GM19463 (cell line): Measurements from ENCODE around the gene STK25.
"Not testable (repeated sequence)": the region's sequence is repeated elsewhere in the genome, so short reads cannot be mapped to it uniquely, and the experiment has no call there.

Experiments
- ATAC-seq: cut with Tn5 transposase; IDR thresholded peaks from one replicate; pipeline ENCODE4 v1.9.1; 2021; ENCODE audit warnings: mild to moderate bottlenecking, moderate library complexity; ENCODE audit not compliant: unreplicated experiment

The STK25 gene

DNA sequence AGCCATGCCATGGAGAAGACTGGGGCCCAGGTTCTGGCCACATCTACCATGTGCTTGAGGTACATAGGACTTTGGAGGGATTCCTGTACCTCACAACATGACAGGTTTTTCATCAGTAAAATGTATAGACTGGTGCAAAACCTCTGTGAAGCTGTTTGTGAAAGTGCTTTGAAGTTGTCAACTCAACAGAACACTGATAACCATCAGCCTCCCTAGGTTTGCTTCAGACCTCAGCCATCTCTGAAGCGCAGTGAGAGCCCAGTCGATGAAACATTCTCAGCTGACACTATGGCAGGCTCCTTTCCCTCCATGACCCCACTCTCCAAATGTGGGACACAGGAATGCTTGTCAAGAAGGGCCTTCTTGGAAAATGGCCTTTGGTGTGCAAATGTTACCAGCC is 38.6 kb downstream of the STK25 start:
- no peak for ATAC-seq

DNA sequence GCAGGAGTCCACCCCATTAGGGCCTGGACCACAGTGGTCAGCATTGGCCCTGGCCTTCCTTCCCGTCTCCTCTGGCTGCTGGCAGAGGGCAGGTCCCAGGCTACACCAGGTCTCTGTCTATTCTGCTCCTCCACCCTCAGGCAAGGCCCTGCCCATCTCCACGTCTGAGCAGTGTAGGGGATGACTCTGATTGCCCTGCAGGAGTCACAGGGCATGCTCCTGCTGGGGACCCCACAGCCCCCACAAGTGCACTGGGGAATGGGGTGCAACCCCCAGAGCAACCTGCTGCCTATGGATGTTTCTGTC is 40.0 kb downstream of the STK25 start:
- ATAC-seq: no peak

DNA sequence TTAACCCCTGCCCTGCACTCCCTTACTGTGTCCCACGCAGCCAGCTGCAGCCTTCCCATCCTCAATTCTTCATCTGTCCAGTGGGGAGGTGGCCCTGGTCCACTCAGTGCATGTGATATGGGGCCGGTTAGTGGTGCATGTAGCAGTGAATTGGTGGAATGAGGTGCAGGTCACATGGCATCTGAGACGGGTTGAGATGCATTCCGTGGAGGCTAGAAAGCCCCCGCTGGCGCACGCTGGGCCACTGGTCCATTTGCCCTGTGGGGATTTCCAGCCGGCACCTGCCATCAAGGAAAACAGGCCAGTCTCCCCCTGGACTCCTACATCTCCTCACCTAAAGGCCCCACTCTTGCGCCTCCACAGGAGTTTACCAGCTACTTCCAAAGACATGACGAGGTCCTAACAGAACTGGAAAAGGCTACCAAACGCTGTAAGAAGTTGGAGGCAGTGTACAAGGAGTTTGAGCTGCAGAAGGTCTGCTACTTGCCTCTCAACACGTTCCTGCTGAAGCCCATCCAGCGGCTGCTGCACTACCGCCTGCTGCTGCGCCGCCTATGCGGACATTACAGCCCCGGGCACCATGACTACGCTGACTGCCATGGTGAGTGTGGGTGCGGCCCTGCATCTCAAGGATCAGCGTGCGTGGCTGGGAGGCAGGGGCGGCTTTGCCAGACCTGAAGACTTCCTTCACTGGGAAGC is 40.5 kb downstream of the STK25 start:
- ATAC-seq: no peak

DNA sequence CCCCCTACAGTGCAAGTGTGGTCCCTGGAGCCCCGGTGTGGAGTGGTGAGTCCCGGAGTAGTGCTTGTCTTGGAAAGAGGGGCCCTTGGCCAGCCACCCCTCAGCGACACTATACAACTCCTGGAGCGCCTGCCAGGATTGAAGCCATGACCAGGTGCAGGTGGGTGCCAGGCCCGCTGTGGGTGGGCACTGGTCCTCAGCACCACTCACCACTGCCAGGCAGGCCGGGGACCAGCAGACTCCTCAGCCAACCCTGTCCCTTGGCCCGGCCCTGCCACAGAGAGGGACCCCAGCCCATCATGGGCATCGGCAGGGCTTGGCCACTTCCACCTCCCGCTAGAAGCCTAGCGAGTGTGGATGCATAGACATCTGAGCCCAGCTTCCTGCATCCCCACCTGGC is 42.2 kb downstream of the STK25 start:
- ATAC-seq: no peak

DNA sequence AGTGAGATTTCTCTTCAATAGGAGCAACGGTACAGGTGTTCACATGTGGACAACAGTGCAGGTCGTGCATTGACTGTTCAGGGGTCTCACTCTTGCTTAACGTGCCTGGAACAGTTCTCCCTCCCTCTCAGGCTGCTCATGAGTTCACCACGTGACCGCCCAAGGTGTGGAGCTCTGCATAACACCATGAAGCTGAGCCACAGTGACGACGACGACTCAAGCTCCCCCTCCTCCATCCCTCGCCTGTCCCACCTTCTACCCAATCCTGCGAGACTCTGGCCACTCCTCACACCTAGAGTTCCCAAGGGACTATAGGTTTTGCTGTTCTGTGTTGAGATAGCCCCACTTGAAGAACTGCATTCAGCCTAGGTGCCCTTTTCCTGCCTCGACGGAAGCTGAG is 42.8 kb downstream of the STK25 start:
- no peak for ATAC-seq

DNA sequence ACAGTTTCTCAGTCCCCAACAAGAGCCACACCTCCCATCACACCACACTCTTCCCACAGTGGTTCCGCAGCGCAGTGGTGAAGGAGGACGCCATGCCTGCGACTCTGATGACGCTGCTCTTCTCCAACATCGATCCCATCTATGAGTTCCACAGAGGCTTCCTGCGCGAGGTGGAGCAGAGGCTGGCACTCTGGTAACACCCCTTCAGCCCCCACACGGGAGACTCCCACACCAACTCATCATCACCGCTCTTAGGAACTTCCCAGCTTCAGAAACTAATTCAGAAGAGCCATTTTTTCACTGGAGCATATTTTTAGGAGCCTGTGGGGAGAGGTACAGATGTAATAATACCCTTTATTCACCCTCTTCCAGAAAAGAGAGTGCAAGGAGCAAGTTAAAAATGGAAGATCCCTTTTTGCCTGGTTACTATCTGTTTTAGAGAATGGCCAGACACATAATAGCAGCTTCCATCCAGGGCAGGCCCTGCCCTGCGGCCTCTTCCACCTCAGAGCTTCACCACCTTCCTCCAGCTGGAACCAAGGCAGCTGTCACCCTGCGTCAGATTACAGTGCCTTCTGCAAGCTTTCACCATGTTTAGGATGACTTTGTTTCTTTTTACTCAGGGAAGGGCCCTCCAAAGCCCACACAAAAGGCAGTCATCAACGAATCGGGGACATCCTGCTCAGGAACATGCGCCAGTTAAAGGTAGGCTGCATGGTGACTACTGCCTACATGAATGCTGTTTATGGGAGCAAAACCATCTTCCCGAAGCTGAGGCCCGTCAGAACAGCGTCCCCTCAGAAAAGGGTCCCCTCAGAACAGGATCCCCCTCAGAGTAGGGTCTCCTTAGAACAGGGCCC is 44.9 kb downstream of the STK25 start:
- no peak for ATAC-seq

DNA sequence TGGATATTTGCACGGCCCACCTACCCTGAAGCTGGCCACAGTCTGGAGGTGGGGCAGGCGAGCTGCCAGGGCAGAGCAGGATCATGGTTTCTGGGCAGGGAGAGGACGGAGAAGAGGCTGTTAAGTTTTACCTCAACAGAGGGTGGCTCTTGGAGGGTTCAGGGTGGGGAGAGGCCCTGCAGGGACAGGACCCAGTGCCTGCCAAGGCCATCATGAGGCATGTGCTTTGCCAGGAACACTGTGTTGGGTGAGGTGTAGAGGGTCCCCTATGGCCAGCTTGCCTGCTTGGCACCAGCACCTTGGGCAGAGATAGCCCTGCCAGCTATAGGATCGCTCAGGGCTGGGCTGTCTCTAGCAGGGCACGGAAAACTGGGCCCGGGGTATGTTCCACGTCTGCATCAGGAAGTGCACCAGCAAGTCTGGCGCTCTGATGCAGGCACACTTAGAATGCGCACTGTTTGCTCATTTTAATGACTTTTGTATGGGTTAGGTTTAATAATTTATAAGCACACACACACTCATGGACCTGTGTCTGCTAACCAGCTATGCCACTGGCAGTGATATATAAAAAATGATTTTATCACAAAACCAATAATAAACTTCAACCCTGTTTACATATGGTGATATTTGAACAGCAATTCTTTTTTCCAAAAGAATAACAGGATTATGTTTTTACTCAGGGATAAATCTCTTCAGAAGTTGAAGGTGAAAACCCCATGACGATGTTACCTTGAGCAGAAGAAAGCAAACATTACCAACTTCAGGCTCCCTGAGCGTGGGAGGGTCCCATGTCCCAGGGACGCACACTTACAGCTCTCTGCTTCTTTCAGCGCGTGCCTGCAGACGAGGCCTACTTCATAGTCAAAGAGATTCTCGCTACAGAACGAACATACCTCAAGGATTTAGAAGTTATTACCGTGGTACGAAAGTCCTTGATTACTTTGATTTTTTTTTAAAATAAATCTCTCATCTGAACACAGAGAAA is 46.4 kb downstream of the STK25 start:
- no peak for ATAC-seq

DNA sequence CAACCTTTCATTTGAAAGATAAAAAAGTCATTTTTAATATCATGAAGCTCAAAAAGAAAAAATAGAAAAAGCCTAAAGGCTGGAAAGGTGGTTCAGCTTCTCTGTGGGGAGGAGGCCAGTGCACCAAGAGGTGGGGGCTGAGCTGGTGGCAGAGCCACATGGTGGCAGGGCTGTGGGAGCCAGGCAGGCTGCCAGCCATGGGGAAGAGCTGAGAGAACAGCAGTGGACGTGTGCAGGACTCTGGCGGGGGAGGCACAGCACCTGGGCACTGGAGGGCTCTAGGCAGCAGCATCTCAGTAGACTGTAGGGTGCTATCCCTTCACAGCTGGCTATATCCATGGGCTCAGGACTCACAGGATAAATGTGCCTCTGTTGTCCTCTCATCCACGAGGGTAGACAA is 47.8 kb downstream of the STK25 start:
- ATAC-seq: no peak

DNA sequence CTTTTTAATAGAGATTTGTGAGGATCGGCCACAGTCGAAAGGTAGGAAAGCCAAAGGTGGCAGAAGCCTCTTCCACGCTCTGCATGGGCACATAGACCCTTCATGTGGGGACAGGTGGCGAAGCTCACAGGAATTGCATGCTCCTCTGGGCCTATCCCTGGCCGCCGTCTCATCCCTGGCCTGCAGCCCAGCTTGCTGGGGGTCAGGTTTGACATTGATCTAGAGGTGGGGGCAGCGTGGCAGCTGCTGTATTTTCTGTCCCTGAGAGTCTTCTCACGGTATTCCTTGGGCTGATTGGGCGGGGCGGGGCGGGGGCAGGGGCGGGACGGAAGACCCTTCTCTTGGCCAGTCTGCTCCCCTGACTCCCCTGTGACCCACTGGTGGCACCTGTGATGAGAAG is 48.9 kb downstream of the STK25 start:
- no peak for ATAC-seq

DNA sequence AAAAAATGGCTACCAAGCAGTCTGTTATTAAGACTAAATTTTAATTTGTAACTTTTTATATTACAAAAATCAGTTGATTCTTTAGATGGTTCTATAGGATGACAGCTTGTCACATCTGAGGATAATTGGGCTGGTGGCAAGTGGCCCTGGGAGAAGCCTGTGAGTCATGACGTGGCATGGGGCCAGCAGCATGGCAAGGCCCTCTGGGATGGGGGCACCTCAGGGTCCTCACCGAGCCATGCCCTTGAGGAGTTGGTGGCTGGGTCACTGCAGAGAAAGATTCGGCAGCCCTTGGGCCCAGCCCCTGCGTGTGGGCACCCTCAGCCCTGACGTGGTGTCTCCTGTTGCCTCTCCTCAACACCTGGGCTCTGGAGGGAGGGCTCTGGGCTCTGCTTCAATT is 49.7 kb downstream of the STK25 start:
- no peak for ATAC-seq

DNA sequence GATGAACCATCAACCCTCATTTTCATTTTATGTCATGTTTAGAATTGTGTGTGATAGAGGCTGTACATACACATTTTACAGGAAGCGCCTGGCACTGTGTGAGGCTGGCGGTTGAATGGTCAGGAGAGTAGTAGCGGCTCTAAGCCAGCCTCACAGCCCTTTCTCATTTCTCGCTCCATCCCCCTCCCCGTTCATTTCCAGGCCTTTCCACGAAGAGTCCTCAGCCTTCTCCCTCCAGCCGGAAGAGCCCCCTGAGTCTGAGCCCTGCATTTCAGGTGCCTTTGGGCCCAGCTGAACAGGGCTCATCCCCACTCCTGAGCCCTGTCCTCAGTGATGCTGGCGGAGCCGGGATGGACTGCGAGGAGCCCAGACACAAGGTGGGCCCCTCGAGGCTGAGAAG is 51.8 kb downstream of the STK25 start:
- no peak for ATAC-seq

DNA sequence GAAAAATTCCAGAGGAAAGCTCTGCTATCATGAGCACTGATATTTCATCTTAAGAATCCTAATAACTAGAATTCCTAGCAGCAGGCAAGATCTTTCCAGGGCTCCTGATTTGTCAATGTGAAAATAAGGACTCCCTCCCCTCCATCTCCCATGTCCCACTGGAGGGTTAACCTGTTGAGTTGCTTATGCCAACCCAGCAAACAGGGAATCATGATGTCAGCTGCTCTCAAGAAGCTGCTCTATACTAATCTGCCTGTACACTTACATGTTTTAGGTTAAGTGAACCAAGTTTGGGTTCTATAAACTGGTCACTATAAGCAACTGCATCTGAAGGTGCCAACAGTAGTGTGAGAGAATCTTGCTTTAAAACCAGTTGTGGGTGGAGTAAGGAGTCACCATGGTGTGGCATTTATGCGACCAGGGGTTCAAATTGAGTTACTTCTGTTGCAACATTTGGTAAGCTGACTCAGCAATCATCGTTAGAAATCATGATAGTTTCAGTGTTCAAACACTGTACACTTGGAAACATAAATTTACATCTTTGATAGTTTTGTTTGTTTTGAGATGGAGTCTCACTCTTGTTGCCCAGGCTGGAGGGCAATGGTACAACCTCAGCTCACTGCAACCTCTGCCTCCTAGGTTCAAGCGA is 53.4 kb downstream of the STK25 start:
- no peak for ATAC-seq

DNA sequence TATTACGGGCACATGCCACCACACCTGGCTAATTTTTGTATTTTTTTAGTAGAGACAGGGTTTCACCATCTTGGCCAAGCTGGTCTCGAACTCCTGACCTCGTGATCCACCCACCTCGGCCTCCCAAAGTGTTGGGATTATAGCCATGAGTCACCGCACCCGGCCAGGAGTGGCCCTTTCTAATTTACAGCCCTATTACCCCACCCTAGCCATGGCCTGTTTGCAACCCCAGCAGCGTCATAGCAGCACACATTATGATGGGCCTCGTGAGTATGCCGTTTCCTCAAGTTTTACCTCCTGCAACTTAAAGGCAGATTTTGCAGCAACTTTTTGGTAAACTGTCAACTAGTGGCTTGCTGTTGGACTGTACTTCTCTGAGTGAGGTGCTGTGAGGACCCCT is 54.5 kb downstream of the STK25 start:
- ATAC-seq: not testable (repeated sequence)

DNA sequence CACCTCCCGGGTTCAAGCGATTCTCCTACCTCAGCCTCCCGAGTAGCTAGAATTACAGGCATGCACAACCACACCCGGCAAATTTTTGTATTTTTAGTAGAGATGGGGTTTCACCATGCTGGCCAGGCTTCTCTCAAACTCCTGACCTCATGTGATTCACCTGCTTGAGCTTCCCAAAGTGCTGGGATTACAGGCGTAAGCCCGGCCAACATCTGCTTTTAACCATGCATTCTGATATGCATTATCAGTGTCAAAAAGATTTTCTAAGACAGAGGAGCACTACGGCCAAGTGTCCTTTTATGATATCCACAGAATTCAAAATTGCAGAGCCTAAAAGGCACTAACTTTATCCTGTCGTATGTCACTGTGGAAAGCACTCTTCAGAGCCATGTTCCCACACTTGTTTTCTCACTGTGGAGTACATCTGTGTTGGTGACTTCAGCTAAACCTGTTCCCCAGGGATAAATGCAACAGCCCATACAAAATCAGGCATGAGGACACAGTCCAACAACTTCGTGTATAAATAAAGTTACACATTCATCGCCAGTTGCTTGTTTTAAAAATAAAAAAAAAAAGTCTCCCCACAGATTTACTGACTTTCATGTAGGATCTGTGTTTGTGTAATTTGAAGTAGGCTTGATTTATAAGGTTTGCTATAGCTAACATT is 56.4 kb downstream of the STK25 start:
- no peak for ATAC-seq

DNA sequence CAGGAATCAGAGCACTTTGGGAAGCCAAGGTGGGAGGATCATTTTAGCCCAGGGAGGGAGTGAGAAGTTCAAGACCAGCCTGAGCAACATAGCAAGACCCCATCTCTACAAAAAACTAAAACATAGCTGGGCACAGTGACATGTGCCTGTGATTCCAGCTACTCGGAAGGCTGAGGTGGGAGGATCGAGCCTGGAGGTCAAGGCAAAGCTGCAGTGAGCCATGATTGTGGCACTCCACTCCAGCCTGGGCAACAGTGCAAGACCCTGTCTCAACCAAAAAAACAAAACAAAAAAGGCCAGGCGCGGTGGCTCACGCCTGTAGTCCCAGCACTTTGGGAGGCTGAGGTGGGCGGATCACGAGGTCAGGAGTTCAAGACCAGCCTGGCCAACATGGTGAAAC is 58.3 kb downstream of the STK25 start:
- not testable (repeated sequence) for ATAC-seq

DNA sequence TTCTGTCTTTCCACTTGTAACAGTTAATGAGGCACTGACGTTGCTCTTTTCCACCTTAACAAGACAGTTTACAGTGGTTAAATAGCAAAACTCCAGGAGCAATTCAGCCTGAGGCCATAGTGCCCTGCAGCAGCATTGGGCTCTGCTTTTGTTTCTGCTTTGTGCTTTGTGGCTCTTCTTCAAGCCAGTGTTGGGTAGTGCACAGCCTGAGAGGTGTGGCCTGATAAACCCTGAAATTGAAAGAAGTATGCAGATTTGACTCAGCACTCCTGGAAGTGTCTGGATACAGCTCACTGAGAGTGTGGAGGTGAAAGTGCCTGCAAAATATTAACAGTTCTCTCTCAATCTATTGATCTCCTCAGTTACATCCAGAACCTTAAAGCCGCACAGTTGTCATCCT is 63.0 kb downstream of the STK25 start:
- ATAC-seq: no peak

DNA sequence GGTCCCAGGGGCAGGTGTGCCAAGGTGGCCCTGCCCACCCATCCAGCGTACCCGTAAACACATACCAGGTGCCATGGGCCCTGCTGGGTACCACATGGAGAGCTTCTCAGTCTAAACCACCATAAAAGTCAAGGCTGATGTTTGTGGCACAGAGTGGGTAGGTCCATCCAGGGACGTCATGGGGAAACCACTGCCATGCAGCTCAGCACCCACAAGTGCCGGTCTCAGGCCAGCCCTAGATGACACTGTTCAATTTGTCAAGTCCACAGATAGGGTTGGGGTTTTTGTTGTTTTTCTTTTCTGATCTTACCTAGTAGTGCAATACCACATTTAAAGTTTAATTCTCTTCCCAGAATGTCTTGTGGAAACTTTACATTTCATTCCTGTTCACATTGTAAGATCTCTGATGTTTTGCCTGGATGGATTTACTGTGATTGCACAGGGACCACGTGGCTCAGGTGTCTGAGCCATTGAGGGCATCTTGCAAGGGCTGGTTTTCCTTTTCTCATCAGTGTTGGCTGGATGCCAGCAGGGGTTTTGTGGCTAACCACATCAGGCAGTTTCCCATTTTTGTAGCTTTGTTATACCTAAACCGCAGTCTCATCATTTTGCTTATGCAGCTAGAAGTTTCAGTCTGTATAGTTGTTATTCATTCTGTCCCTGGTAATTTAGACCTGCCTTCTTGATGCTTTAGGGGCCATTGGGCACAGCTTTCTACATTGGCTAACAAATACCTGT is 64.7 kb downstream of the STK25 start:
- ATAC-seq: no peak
